GM12864 (cell line): ENCODE results near the gene MET.
A peak's percentile ranks its signal among the peaks of the same experiment; 100 is the strongest.

ENCODE experiments used
- DNase-seq: peaks from one replicate; pipeline ENCODE4 v3.0.0-alpha.2; 2011; ENCODE audit warnings: low read depth
- H3K4me3 ChIP-seq: 2 replicates; pipeline ENCODE4 v1.5.1; 2011; ENCODE audit warnings: mild to moderate bottlenecking, low read depth, low read length, control low read depth
- TF ChIP-seq, protein P1 (sequence below): IDR thresholded peaks from 2 replicates; pipeline ENCODE4 v1.5.1; 2011; ENCODE audit warnings: low read depth, mild to moderate bottlenecking, moderate library complexity, low read length, control low read depth, inconsistent platforms; ENCODE audit errors: missing control alignments

The MET gene

DNA sequence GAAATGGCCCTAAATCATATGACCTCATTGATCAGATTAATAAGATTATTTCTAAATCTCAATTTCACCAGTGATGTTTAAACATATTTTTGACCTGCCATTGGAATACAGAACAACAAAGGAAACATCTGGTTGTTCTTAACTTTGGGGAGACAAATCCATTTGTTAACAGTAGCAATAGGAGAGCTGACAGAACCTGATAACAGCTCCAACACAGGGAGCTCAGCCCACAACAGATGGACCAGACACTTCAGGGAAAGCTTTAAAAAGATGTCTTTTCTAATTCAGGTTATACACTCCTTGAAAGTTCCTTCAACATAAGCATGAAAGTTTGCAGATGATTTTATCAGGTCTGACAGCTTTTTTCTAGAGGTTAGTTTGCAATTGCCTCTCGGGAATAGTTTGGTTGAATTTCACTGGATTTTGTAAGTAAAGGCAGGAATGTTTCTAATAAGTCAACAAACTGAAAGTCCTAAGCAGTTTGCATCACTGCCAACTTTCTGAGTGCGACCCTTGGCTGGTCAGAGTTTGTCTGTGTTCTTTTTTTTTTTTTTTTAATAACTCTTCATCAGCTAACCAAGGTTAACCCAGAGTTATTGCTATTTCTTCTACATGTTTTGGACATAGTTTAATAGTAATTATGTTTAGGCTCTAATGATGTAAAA lies 6.5 kb upstream of the MET start:
- TF ChIP-seq, protein P1, sequence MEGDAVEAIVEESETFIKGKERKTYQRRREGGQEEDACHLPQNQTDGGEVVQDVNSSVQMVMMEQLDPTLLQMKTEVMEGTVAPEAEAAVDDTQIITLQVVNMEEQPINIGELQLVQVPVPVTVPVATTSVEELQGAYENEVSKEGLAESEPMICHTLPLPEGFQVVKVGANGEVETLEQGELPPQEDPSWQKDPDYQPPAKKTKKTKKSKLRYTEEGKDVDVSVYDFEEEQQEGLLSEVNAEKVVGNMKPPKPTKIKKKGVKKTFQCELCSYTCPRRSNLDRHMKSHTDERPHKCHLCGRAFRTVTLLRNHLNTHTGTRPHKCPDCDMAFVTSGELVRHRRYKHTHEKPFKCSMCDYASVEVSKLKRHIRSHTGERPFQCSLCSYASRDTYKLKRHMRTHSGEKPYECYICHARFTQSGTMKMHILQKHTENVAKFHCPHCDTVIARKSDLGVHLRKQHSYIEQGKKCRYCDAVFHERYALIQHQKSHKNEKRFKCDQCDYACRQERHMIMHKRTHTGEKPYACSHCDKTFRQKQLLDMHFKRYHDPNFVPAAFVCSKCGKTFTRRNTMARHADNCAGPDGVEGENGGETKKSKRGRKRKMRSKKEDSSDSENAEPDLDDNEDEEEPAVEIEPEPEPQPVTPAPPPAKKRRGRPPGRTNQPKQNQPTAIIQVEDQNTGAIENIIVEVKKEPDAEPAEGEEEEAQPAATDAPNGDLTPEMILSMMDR: no peak
- no peak overlapping the region for H3K4me3 ChIP-seq
- no peak for DNase-seq

DNA sequence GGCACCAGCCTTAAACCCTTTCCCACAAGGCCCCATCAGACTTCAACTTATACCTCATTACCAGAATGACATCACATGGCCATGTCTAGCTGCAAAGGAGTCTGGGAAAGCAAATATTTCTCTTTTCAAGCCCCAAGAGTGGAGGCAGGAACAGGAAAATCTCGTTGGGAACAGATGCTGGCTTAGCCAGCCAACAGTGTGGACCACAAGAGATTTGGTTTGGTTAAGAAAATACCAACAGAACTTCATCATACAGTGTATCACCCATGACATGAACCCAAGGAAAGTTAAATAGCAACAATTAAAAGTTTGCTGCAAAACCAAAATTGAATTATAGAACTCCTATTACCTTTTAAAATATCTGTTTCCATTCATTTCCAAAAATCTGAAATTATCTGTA lies 2.2 kb upstream of the MET start:
- DNase-seq: no peak
- H3K4me3 ChIP-seq: no peak overlapping the region
- TF ChIP-seq, protein P1: no peak

DNA sequence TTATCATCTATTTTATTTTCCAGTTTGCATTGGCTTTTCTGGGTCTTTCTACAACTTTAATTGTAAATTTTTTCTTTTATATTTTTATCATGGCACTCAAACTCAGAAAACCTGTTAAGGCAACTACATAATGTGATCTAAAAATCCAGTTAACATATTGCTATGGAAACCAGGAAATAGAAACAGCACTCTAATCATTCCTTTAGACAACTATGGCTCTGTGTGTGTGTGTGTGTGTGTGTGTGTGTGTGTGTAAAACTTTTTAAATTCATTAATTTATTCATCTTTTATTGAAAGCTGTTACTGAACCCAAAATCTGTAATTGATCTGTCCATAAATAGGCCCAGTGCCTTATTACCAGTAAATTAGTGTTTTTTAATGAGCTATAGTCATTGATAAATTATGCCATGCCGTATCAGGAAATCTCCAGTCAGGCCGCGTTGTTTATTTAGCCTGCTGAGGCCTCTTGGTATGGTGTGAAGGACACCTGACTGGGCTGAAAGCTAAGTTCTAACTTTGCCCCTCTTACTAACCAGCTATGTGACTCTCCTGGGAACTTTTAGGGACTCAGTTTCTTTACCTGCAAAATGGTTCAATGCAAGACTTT lies 1.5 kb upstream of the MET start:
- H3K4me3 ChIP-seq: no peak overlapping the region
- TF ChIP-seq, protein P1: no peak
- no peak for DNase-seq

DNA sequence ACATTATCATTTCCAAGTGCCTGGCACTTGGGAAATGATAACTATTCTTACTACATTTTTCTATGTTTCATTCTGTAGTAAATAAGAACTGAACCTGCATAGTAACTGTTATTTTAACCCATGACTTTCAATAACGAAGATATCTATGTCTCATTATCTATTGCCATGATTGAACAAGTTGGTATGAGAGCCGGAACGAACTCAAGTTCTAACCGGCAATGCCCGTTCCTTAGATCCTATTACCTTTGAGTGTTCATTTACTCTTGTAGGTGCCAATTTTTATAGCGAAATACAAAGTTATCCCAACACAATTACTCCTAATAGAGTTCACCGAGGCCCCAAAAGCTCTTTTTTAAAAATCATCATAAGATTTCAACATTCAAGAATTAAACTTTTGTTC lies 885 bp upstream of the MET start:
- TF ChIP-seq, protein P1: no peak
- H3K4me3 ChIP-seq: no peak overlapping the region
- DNase-seq: no peak

DNA sequence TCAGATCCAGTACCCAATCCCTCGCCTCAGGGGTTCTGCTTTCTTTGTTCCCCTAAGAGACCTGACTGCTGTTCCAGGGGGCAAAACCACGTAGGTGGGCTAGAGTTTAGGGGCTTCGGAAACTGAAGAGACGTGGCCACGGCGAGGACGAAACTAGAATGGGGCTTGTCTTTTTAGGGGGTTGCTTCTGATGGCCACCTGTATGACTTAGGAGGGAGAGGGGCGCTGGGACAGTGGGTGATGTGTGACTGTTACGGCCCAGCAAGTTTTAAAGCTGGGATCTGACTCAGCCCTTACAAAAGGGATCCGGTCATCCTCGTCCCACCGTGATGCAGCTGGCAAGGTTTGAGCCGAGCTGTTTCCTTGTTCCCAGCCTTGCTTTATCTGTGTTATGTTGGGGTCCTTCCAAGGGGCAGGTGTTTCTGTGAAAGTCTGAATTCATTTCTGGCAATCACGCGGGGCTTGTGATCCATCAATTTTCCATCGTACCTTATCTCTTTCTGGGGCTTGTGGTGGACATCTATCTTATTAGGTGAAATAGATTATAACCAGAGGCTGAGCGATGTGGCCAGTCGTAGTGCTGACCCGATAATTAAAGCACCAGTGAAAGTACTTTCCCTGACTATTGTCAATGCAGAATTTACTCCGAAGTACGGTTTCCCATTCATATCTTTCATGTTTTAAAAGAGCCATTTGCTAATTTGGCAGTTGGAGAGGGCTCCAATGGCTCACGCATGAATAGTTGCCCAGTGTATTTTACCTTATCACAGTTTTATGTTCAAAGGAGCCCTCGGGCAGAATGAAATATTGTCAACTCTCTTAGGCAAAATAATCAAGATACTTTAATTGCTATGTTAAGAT lies 830 bp downstream of the MET start:
- H3K4me3 ChIP-seq: peak overlapping the region; percentile 0; the same call in 1 of the 2 replicates
- TF ChIP-seq, protein P1: no peak
- DNase-seq: no peak

DNA sequence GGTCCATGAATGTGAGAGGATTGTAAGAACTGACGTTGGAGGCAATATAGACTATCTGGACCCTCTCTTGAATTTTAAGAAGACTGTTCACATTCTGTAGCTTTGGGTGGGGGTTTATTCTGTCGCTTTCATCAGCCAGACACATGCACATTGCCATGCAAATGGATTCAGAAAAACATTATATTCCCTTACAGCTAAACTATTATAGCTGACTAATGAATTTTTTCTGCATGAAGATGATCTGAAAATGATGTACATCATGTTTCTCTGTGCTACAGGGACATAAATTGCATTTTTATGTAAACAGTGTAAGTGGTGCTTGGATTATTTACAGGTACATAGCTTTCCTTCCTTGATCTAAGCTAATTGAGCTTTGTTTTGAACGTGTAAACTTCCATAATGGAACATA lies 1.5 kb downstream of the MET start:
- TF ChIP-seq, protein P1: no peak
- H3K4me3 ChIP-seq: no peak overlapping the region
- DNase-seq: no peak
